ENCODE data around the gene MZT1.

Gene MZT1

GRCh38 chr13:72686766-72687165 is 40.7 kb downstream of the MZT1 start:
- TF ChIP-seq TAF1 (IDR thresholded peaks at IDR 0.05; ENCODE audit: borderline replicate concordance, insufficient read depth, low read length): no peak
- no peak for TF ChIP-seq SIN3A (IDR thresholded peaks at IDR 0.05; ENCODE audit: borderline replicate concordance, insufficient read depth, low read length)
- TF ChIP-seq FOXP2 (optimal IDR thresholded peaks at IDR 0.05; ENCODE audit: borderline replicate concordance, extremely low read depth, extremely low read length, insufficient read depth): no peak
- no peak for TF ChIP-seq REST (IDR thresholded peaks at IDR 0.05; ENCODE audit: insufficient read depth in 1 of 2, low read depth in 2 of 2, low read length in 2 of 2)
- TF ChIP-seq POLR2AphosphoS5 (IDR thresholded peaks at IDR 0.05; ENCODE audit: low read depth, low read length): no peak

- no peak for TF ChIP-seq POLR2AphosphoS5 (IDR thresholded peaks at IDR 0.05; ENCODE audit: low read depth, low read length)
- no peak for TF ChIP-seq REST (IDR thresholded peaks at IDR 0.05; ENCODE audit: insufficient read depth in 1 of 2, low read depth in 2 of 2, low read length in 2 of 2)
- no peak for TF ChIP-seq SIN3A (IDR thresholded peaks at IDR 0.05; ENCODE audit: borderline replicate concordance, insufficient read depth, low read length)
- TF ChIP-seq TAF1 (IDR thresholded peaks at IDR 0.05; ENCODE audit: borderline replicate concordance, insufficient read depth, low read length): no peak
- no peak for TF ChIP-seq FOXP2 (optimal IDR thresholded peaks at IDR 0.05; ENCODE audit: borderline replicate concordance, extremely low read depth, extremely low read length, insufficient read depth)
These were observed 47.1 kb downstream of the MZT1 start for GRCh38 chr13:72680353-72680752.

- TF ChIP-seq FOXP2 (optimal IDR thresholded peaks at IDR 0.05; ENCODE audit: borderline replicate concordance, extremely low read depth, extremely low read length, insufficient read depth) (no peak), REST (IDR thresholded peaks at IDR 0.05; ENCODE audit: insufficient read depth in 1 of 2, low read depth in 2 of 2, low read length in 2 of 2) (no peak), TAF1 (IDR thresholded peaks at IDR 0.05; ENCODE audit: borderline replicate concordance, insufficient read depth, low read length) (no peak), POLR2AphosphoS5 (IDR thresholded peaks at IDR 0.05; ENCODE audit: low read depth, low read length) (no peak), SIN3A (IDR thresholded peaks at IDR 0.05; ENCODE audit: borderline replicate concordance, insufficient read depth, low read length) (no peak)
These were observed 49.1 kb downstream of the MZT1 start for GRCh38 chr13:72678312-72678711.

GRCh38 chr13:72677431-72677830 is 50.0 kb downstream of the MZT1 start:
- TF ChIP-seq REST (IDR thresholded peaks at IDR 0.05; ENCODE audit: insufficient read depth in 1 of 2, low read depth in 2 of 2, low read length in 2 of 2) (no peak), POLR2AphosphoS5 (IDR thresholded peaks at IDR 0.05; ENCODE audit: low read depth, low read length) (no peak), SIN3A (IDR thresholded peaks at IDR 0.05; ENCODE audit: borderline replicate concordance, insufficient read depth, low read length) (no peak), FOXP2 (optimal IDR thresholded peaks at IDR 0.05; ENCODE audit: borderline replicate concordance, extremely low read depth, extremely low read length, insufficient read depth) (no peak), TAF1 (IDR thresholded peaks at IDR 0.05; ENCODE audit: borderline replicate concordance, insufficient read depth, low read length) (no peak)

GRCh38 chr13:72666391-72666790 is 61.0 kb downstream of the MZT1 start:
- TF ChIP-seq REST (IDR thresholded peaks at IDR 0.05; ENCODE audit: insufficient read depth in 1 of 2, low read depth in 2 of 2, low read length in 2 of 2): no peak
- TF ChIP-seq TAF1 (IDR thresholded peaks at IDR 0.05; ENCODE audit: borderline replicate concordance, insufficient read depth, low read length): no peak
- TF ChIP-seq FOXP2 (optimal IDR thresholded peaks at IDR 0.05; ENCODE audit: borderline replicate concordance, extremely low read depth, extremely low read length, insufficient read depth): no peak
- TF ChIP-seq SIN3A (IDR thresholded peaks at IDR 0.05; ENCODE audit: borderline replicate concordance, insufficient read depth, low read length): no peak
